Ascending aorta (tissue), 2 donors: ENCODE measurements around the gene ABCF2. TPM values are rescaled to one million over a fixed set of nuclear protein-coding genes. Genes with fewer than 3 reads are reported as not detected.

Experiments
- DNase-seq, 2 donors: peaks; one replicate each; pipeline ENCODE4 v3.0.0-alpha.2; 2019; ENCODE audit warnings: low spot score in 2 of 2
- H3K27ac ChIP-seq, 2 donors: fragments of 200-600 bp; sonication (generic); one replicate each; pipeline ENCODE4 v1.5.1; 2016 to 2017; ENCODE audit warnings: mild to moderate bottlenecking in 1 of 2
- H3K27me3 ChIP-seq: fragments of 200-600 bp; sonication (generic); one replicate; pipeline ENCODE4 v1.5.1; 2017
- H3K36me3 ChIP-seq, 2 donors: fragments of 200-600 bp; sonication (generic); one replicate each; pipeline ENCODE4 v1.5.1; 2016
- H3K4me1 ChIP-seq, 2 donors: fragments of 200-600 bp; sonication (generic); one replicate each; pipeline ENCODE4 v1.5.1; 2016 to 2017; ENCODE audit warnings: mild to moderate bottlenecking in 1 of 2
- H3K4me3 ChIP-seq, 2 donors: fragments of 200-600 bp; sonication (generic); one replicate each; pipeline ENCODE4 v1.5.1; 2016 to 2017; ENCODE audit warnings: mild to moderate bottlenecking in 1 of 2
- H3K9me3 ChIP-seq, 2 donors: fragments of 200-600 bp; sonication (generic); one replicate each; pipeline ENCODE4 v1.5.1; 2016
- intact Hi-C: fragments of 100-400 bp; cut with DNase I; formaldehyde crosslinking; loops from one replicate; pipeline ENCODE4 v1.15.1; 2023
- total RNA-seq: library from RNA; depleted of rRNA; stranded (reverse); fragments of >200 nt; gene quantifications from one replicate; pipeline ENCODE4 v1.1.0, GENCODE V29; 2016
- TF ChIP-seq, protein P1 (sequence below), 3 experiments: fragments of 200-600 bp in 2 of 3; fragments of 450-650 bp in 1 of 3; sonication (generic) in 2 of 3; IDR thresholded peaks; one replicate each; pipeline ENCODE4 v1.5.1; 2016 to 2019; ENCODE audit warnings: antibody characterized with exemption in 3 of 3, mild to moderate bottlenecking in 1 of 3, moderate library complexity in 1 of 3

ABCF2 gene
- total RNA-seq, 1 donor from 2014 or later, result 85.3 TPM

GRCh38 chr7:151232091-151232916, 5.3 kb upstream of the ABCF2 start, which contains the start of gene CHPF2:
TSS of gene CHPF2 (plus strand) at chr7:151232483. CDS start at chr7:151234012, 1,529 bp downstream.
- H3K9me3 ChIP-seq, result no peaks in the 10 kb centered on the region
- H3K27me3 ChIP-seq, result no peaks in the 10 kb centered on the region
- peak within 1 kb of the TSS; percentile 91 to 99 for H3K4me3 ChIP-seq
- peaks cover 7 to 8% of the 10 kb centered on the region in 2 donors for H3K4me1 ChIP-seq
- peaks cover 27% of the 10 kb centered on the region in 2 donors for H3K36me3 ChIP-seq
- TF ChIP-seq, protein P1, sequence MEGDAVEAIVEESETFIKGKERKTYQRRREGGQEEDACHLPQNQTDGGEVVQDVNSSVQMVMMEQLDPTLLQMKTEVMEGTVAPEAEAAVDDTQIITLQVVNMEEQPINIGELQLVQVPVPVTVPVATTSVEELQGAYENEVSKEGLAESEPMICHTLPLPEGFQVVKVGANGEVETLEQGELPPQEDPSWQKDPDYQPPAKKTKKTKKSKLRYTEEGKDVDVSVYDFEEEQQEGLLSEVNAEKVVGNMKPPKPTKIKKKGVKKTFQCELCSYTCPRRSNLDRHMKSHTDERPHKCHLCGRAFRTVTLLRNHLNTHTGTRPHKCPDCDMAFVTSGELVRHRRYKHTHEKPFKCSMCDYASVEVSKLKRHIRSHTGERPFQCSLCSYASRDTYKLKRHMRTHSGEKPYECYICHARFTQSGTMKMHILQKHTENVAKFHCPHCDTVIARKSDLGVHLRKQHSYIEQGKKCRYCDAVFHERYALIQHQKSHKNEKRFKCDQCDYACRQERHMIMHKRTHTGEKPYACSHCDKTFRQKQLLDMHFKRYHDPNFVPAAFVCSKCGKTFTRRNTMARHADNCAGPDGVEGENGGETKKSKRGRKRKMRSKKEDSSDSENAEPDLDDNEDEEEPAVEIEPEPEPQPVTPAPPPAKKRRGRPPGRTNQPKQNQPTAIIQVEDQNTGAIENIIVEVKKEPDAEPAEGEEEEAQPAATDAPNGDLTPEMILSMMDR (IDR thresholded peaks at IDR 0.05), result no peak
- intact Hi-C loops, result loop anchor here (1.0 kb wide), 2 partner anchors 17 to 109 kb away; partner anchors contain the start of gene NUB1
- peak; percentile 72 to 95 for DNase-seq
- H3K27ac ChIP-seq, result peak within 1 kb of the TSS; percentile 93

GRCh38 chr7:151231080-151231479, 4.1 kb upstream of the ABCF2 start:
- Histone ChIP-seq H3K27me3 (no peaks in the 10 kb centered on the region), H3K4me3 (peak overlapping the region in 1 of 2 donors; percentile 91), H3K36me3 (peaks cover 15 to 16% of the 10 kb centered on the region in 2 donors), H3K27ac (no peak overlapping the region), H3K4me1 (peaks cover 10 to 12% of the 10 kb centered on the region in 2 donors), H3K9me3 (no peaks in the 10 kb centered on the region)
- intact Hi-C loops, result no loop called here
- no peak for DNase-seq
- TF ChIP-seq, protein P1 (IDR thresholded peaks at IDR 0.05), result no peak

DNA sequence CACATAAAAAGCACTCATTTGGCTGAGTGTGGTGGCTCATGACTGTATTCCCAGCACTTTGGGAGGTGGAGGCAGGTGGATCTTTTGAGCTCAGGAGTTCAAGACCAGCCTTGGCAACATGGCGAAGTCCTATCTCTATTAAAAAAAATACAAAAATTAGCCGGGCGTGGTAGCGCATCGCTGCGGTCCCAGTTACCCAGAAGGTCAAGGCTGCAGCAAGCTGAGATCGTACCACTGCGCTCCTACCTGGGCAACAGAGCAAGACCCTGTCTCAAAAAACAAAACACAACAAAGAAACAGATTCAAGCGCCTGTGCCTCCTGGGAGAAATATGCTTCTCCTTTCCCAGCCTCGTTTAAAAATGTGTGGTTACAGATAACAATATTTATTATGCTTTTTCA, 2.2 kb upstream of the ABCF2 start:
- H3K4me1 ChIP-seq, result peaks cover 15 to 16% of the 10 kb centered on the region in 2 donors
- intact Hi-C loops, result loop anchor here (5.0 kb wide), 1 partner anchor 73 kb away; no protein-coding TSS in a partner anchor

GRCh38 chr7:151228024-151228866, 1.2 kb upstream of the ABCF2 start:
- peaks cover 7 to 12% of the 10 kb centered on the region in 2 donors for H3K4me1 ChIP-seq
- no peaks in the 10 kb centered on the region for H3K9me3 ChIP-seq
- peak overlapping the region; percentile 63 to 72 for H3K27ac ChIP-seq
- intact Hi-C loops, result loop anchor here (5.0 kb wide), 1 partner anchor 74 kb away; no protein-coding TSS in a partner anchor
- no peaks in the 10 kb centered on the region for H3K27me3 ChIP-seq
- H3K4me3 ChIP-seq, result peak overlapping the region; percentile 79 to 94
- no peak for DNase-seq
- TF ChIP-seq, protein P1 (IDR thresholded peaks at IDR 0.05), result no peak
- H3K36me3 ChIP-seq, result peaks cover 13 to 16% of the 10 kb centered on the region in 2 donors

More for the DNA sequence above, 2.2 kb upstream of the ABCF2 start:
- Histone ChIP-seq H3K27ac (no peak overlapping the region), H3K36me3 (peaks cover 4 to 6% of the 10 kb centered on the region in 2 donors), H3K27me3 (no peaks in the 10 kb centered on the region), H3K9me3 (no peaks in the 10 kb centered on the region), H3K4me3 (no peak overlapping the region)
- TF ChIP-seq, protein P1 (IDR thresholded peaks at IDR 0.05), result no peak
- DNase-seq, result no peak

- H3K27me3 ChIP-seq, result no peaks in the 10 kb centered on the region
- no peak for DNase-seq
- no peaks in the 10 kb centered on the region for H3K9me3 ChIP-seq
- peaks cover 31 to 32% of the 10 kb centered on the region in 2 donors for H3K36me3 ChIP-seq
- peak overlapping the region; percentile 58 to 69 for H3K27ac ChIP-seq
- TF ChIP-seq, protein P1 (IDR thresholded peaks at IDR 0.05), result no peak
- intact Hi-C loops, result loop anchor here (2.0 to 5.0 kb wide), 2 partner anchors 76 to 198 kb away; partner anchors contain the start of gene ABCB8
- peak overlapping the region; percentile 79 to 94 for H3K4me3 ChIP-seq
- peaks cover 7 to 10% of the 10 kb centered on the region in 2 donors for H3K4me1 ChIP-seq
These were observed 488 bp downstream of the ABCF2 start for GRCh38 chr7:151226560-151226874.
